ENCODE data around the gene EXOC6B.
"Not testable (repeated sequence)": the region's sequence is repeated elsewhere in the genome, so short reads cannot be mapped to it uniquely, and the experiment has no call there.

Gene EXOC6B

DNA sequence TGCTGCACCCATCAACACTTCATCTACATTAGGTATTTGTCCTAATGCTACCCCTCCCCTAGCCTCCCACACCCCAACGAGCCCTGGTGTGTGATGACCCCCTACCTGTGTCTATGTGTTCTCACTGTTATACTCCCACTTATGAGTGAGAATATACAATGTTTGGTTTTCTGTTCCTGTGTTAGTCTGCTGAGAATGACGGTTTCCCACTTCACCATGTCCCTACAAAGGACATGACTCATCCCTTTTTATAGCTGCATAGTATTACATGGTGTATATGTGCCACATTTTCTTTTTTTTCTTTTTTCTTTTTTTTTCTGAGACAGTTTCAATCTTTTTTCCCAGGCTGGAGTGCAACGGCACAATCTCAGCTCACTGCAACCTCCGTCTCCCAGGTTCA is 394.1 kb downstream of the EXOC6B start:
- DNase-seq (ENCODE audit: low read depth): no peak

DNA sequence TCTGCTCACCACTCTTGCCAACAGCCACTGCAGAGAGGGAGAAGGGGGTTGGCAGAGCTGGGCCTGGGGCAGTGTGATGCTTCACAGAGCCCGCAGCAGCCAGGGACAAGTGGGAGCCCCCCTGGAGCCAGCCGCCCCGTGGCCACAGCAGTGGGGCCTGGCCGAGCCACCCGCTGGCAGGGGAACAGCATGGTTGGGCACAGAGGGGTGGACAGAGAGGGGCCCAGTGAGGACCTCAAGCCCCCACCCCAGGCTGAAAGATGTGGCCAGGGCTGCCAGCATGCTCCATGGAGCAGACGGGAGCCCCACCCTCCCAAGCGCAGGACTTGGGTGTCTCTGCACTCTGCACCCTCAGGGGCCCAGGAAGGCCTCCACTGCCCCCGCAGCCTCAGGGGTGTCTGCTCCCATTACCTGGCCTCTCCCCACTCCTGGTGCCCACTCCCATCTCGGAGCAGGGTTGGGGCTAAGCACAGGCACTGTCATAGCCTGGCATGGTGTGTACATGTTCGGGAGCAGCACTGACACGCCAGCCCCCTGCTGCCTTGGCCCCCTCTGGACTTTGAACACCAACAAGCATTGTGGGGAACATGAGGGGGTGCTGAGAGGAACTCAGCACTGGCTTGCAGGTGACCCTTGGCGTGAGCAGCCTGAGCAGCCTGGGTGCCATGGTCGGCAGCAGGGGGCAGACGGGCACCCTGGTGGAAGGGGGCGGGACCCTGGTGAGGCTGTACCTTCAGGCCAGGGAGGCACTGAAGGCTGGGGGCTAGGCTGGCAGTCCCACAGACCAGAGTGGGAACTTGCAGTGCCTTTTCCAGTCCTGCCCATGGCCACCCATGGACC is 398.6 kb downstream of the EXOC6B start:
- no peak for DNase-seq (ENCODE audit: low read depth)

DNA sequence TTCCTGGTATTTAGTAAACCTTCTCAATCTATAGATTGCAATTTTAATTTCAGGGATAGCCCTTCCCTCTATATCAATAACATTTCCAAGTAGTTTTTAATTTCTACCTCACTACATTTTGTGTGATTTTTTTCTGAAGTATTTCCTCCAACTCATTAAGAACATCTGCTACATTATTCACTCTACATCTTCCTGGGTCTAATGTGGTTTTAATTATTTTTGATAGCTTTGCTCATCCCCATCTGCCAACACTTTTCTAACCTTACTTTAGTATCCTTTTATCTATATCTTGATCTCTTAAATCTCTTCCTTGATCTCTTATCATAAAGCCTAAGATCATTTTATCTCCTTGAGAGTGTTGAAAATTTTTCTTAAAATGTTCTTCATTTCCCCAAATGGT is 399.8 kb downstream of the EXOC6B start:
- DNase-seq (ENCODE audit: low read depth): no peak

GRCh38 chr2:72423756-72424155 is 402.1 kb downstream of the EXOC6B start:
- no peak for DNase-seq (ENCODE audit: low read depth)

DNA sequence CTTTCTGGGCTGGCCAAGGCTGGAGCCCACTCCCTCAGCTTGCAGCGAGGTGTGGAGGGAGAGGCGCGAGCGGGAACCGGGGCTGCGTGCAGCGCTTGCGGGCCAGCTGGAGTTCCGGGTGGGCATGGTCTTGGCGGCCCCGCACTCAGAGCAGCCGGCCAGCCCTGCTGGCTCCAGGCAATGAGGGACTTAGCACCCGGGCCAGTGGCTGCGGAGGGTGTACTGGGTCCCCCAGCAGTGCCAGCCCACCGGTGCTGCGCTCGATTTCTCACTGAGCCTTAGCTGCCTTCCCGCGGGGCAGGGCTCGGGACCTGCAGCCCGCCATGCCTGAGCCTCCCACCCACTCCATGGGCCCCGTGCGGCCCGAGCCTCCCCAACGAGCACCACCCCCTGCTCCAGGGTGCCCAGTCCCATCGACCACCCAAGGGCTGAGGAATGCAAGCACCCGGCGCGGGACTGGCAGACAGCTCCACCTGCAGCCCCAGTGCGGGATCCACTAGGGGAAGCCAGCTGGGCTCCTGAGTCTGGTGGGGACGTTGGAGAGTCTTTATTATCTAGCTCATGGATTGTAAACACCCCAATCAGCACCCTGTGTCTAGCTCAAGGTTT is 404.0 kb downstream of the EXOC6B start:
- not testable (repeated sequence) for DNase-seq (ENCODE audit: low read depth)

DNA sequence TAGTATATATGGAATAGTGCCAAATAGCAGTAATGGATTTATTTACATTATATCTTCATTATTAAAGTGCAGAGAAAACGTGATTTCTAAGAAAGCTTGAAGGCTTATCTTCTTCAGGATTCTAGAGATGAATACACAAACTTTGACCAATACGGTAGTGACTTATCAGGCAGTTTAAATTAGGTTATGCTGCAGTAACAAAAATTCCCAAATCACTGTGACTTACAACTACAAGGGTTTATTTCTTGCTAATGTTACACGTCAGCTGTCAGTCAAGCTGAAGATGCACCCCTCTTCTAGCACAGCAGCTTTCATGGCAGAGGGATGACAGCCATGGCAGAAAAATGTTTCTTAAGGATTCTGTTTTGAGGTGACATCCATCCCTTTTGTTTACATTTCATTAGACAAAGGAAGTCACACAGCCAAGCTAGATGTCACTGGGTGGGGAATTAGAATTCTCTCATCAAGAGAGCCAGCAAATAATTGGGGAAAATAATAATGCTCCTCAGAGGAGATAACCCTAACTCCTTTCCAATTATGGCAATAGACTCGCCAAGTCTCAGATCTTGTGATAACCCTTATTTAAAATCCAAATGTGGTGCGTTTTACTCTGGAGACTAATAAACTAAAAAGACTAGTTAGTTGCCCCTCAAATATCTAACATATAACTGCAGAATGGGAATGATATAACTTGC is 409.9 kb downstream of the EXOC6B start:
- DNase-seq (ENCODE audit: low read depth): no peak

GRCh38 chr2:72415241-72415661 is 410.6 kb downstream of the EXOC6B start:
- DNase-seq (ENCODE audit: low read depth): no peak

- DNase-seq (ENCODE audit: low read depth): no peak
These were observed 411.6 kb downstream of the EXOC6B start for GRCh38 chr2:72414137-72414760.

GRCh38 chr2:72413716-72414115 is 412.1 kb downstream of the EXOC6B start:
- no peak for DNase-seq (ENCODE audit: low read depth)

- DNase-seq (ENCODE audit: low read depth): no peak
These were observed 413.6 kb downstream of the EXOC6B start for GRCh38 chr2:72412214-72412613.

GRCh38 chr2:72399879-72400278 is 426.0 kb downstream of the EXOC6B start:
- no peak for DNase-seq (ENCODE audit: low read depth)

- no peak for DNase-seq (ENCODE audit: low read depth)
These were observed 430.7 kb downstream of the EXOC6B start for GRCh38 chr2:72395096-72395495.

DNA sequence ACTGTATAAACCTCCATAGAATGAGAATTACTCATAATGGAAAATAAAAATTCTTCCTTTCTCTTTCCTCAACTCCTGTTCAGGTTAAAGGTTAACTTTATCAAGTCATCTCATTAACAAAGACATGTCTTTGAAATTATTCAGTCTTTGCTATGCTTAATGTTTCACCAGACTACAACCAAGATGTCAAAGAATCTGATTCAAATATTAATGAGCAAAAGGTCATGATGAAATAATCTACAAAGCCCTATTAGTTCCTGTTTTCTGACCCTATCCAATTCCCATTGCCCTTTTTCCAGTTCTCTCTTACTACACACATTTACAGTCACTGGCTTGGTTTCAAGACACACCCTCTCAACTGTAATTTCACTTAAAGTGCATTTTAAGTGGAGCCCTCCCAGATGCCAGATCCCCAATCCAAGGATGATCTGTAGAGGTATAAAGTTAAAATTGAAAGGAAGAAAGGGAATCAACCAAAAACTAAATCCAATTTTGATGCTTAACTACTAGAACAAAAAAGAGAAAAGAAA is 431.2 kb downstream of the EXOC6B start:
- DNase-seq (ENCODE audit: low read depth): no peak

DNA sequence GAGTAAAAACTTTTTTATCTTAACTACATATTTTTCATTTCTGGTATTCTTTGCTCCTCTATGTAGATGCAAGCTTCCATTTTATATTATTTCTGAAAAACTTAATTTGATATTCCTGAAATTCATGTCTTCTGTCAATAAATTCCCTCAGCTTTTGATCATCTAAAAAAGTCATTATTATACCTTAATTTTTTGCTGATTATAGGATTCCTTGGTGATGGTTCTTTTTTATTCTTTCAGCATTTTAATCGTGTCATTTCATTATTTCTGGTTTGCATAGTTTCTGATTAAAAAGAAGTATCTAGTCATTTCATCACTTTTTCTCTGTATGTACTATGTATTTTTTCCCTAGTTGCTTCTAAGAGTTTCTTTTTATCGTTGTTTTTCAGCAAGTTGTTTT is 436.4 kb downstream of the EXOC6B start:
- DNase-seq (ENCODE audit: low read depth): no peak

- DNase-seq (ENCODE audit: low read depth): no peak
These were observed 437.6 kb downstream of the EXOC6B start for GRCh38 chr2:72388263-72388662.

- DNase-seq (ENCODE audit: low read depth): no peak
These were observed 439.5 kb downstream of the EXOC6B start for GRCh38 chr2:72386288-72386687.

GRCh38 chr2:72378753-72379348 is 447.0 kb downstream of the EXOC6B start:
- no peak for DNase-seq (ENCODE audit: low read depth)

- DNase-seq (ENCODE audit: low read depth): no peak
These were observed 458.2 kb downstream of the EXOC6B start for GRCh38 chr2:72367530-72368225.

GRCh38 chr2:72363406-72363805 is 462.4 kb downstream of the EXOC6B start:
- no peak for DNase-seq (ENCODE audit: low read depth)

GRCh38 chr2:72362733-72363132 is 463.1 kb downstream of the EXOC6B start:
- DNase-seq (ENCODE audit: low read depth): no peak

DNA sequence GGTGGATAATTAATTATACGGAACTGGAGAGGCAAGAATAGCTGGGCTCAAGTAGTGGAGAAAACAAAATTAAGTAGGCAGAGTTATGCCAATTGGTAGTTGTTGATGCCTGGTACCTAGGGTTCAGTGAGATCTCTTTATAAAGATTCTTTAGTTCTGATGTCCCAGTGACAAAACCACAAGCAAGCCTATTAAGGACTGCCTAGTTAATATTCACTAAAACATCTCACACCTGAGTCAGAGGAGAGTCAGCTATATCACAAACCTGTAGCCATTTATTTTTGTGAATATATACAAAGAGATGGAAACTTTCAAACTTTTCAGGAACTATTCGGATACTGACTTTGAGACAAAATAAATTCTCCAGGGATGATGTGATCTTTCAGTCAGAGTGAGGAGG is 464.3 kb downstream of the EXOC6B start:
- DNase-seq (ENCODE audit: low read depth): no peak

Data from activated T-cell treated with anti-CD3 and anti-CD28 coated beads for 24 hours (primary cell).